H1 (cell line): ENCODE measurements around the gene SPPL2A. TPM values are rescaled to one million over a fixed set of nuclear protein-coding genes. Genes with fewer than 3 reads are reported as not detected.
"Not testable (repeated sequence)": the region's sequence is repeated elsewhere in the genome, so short reads cannot be mapped to it uniquely, and the experiment has no call there.

Source experiments
- CTCF ChIA-PET: fragments of 300-600 bp; sonication (Branson Sonifier 250); formaldehyde crosslinking; loops from one replicate; lab custom pipeline; 2021; ENCODE audit not compliant: partially characterized antibody; lab: Charles Lee
- POLR2A ChIA-PET: fragments of 300-600 bp; sonication (Branson Sonifier 250); formaldehyde crosslinking; loops from one replicate; lab custom pipeline; 2021; ENCODE audit warnings: inconsistent platforms; ENCODE audit not compliant: partially characterized antibody; lab: Charles Lee
- DNase-seq, 2 experiments: peaks; one replicate each; pipeline versions ENCODE4 v3.0.0 to v3.0.0-alpha.2; 2010 to 2022; ENCODE audit warnings: low spot score in 2 of 2, low read depth in 1 of 2, mixed read lengths in 1 of 2
- FAIRE-seq: peaks from 2 replicates; lab custom pipeline; 2011; peaks lifted over from hg19 to GRCh38; lab: Jason Lieb, UNC
- H2AFZ ChIP-seq: 2 replicates; pipeline ENCODE4 v1.8.1; 2012; ENCODE audit warnings: low read length, inconsistent platforms
- H2AK5ac ChIP-seq: 2 replicates; pipeline ENCODE4 v1.6.1; 2013; ENCODE audit warnings: low read depth, low read length
- H2BK120ac ChIP-seq: replicated peaks from 2 replicates; pipeline ENCODE3; 2013; ENCODE audit warnings: low read depth, low read length, inconsistent platforms
- H2BK12ac ChIP-seq: 2 replicates; pipeline ENCODE4 v1.6.1; 2013; ENCODE audit warnings: low read depth, low read length
- H2BK15ac ChIP-seq: 2 replicates; pipeline ENCODE4 v1.6.1; 2013; ENCODE audit warnings: low read length
- H2BK20ac ChIP-seq: 2 replicates; pipeline ENCODE4 v1.6.1; 2013; ENCODE audit warnings: low read length
- H2BK5ac ChIP-seq: 2 replicates; pipeline ENCODE4 v1.6.1; 2013; ENCODE audit warnings: low read depth, low read length
- H3K14ac ChIP-seq: 2 replicates; pipeline ENCODE4 v1.6.1; 2013; ENCODE audit warnings: inconsistent platforms; ENCODE audit not compliant: insufficient read length
- H3K18ac ChIP-seq: 2 replicates; pipeline ENCODE4 v1.6.1; 2013; ENCODE audit warnings: low read length; ENCODE audit errors: extremely low read depth
- H3K23ac ChIP-seq: 2 replicates; pipeline ENCODE4 v1.6.1; 2013; ENCODE audit warnings: inconsistent platforms; ENCODE audit not compliant: insufficient read length
- H3K23me2 ChIP-seq: 2 replicates; pipeline ENCODE4 v1.6.1; 2013; ENCODE audit warnings: low read depth, low read length
- H3K27ac ChIP-seq: 2 replicates; pipeline ENCODE4 v1.6.1; 2011; ENCODE audit warnings: low read depth, low read length, inconsistent platforms
- H3K27me3 ChIP-seq, 4 experiments: replicated peaks in 1 of 4; 1 replicate in 1 of 4; 2 replicates in 3 of 4; pipeline versions ENCODE4 v1.6.1 to v1.8.1; 2011 to 2013; ENCODE audit warnings: low read length in 3 of 4, mild to moderate bottlenecking in 3 of 4, inconsistent platforms in 2 of 4, mixed read lengths in 2 of 4, moderate library complexity in 1 of 4; ENCODE audit not compliant: control insufficient read depth in 3 of 4, insufficient read depth in 3 of 4; ENCODE audit errors: extremely low read depth in 1 of 4
- H3K36me3 ChIP-seq, 4 experiments: 2 replicates each; pipeline versions ENCODE4 v1.6.1 to v1.8.1; 2011 to 2013; ENCODE audit warnings: mild to moderate bottlenecking in 4 of 4, low read length in 3 of 4, moderate library complexity in 2 of 4, control low read depth in 1 of 4, inconsistent platforms in 1 of 4; ENCODE audit not compliant: insufficient read depth in 4 of 4, control insufficient read depth in 2 of 4
- H3K4ac ChIP-seq: replicated peaks from 2 replicates; pipeline ENCODE3; 2013; ENCODE audit warnings: low read length, low read depth, mixed read lengths, inconsistent platforms; ENCODE audit not compliant: insufficient read length
- H3K4me1 ChIP-seq, 4 experiments: replicated peaks in 1 of 4; 1 replicate in 1 of 4; 2 replicates in 3 of 4; pipeline versions ENCODE4 v1.6.1 to v1.8.1; 2011 to 2013; ENCODE audit warnings: low read length in 3 of 4, inconsistent platforms in 2 of 4, mixed read lengths in 1 of 4; ENCODE audit not compliant: insufficient read depth in 4 of 4, control insufficient read depth in 3 of 4
- H3K4me2 ChIP-seq, 2 experiments: 2 replicates each; pipeline versions ENCODE4 v1.6.1 to v1.8.1; 2011 to 2013; ENCODE audit warnings: low read depth in 2 of 2, low read length in 2 of 2, control low read depth in 1 of 2, inconsistent platforms in 1 of 2, mild to moderate bottlenecking in 1 of 2; ENCODE audit not compliant: insufficient read depth in 1 of 2
- H3K4me3 ChIP-seq, 4 experiments: fragments of 200-600, 300-600 bp in 1 of 4; sonication (generic), shearing (Covaris generic), sonication (Bioruptor Twin) in 1 of 4; 2 replicates each; pipeline versions ENCODE4 v1.5.1 to v1.8.1; 2011 to 2016; ENCODE audit warnings: low read length in 4 of 4, low read depth in 3 of 4, control low read depth in 2 of 4, inconsistent platforms in 2 of 4, mild to moderate bottlenecking in 2 of 4, mixed read lengths in 1 of 4, moderate library complexity in 1 of 4; ENCODE audit not compliant: insufficient read depth in 2 of 4; ENCODE audit errors: extremely low read depth in 1 of 4
- H3K56ac ChIP-seq: replicated peaks from 2 replicates; pipeline ENCODE3; 2013; ENCODE audit warnings: low read depth, mild to moderate bottlenecking, mixed read lengths, low read length, inconsistent platforms; ENCODE audit not compliant: insufficient read length
- H3K79me1 ChIP-seq: 2 replicates; pipeline ENCODE4 v1.6.1; 2013; ENCODE audit warnings: low read depth, low read length, control low read depth
- H3K79me2 ChIP-seq, 2 experiments: 2 replicates each; pipeline versions ENCODE4 v1.6.1 to v1.8.1; 2012 to 2013; ENCODE audit warnings: low read length in 2 of 2, mild to moderate bottlenecking in 2 of 2, inconsistent platforms in 1 of 2; ENCODE audit not compliant: insufficient read depth in 2 of 2, control insufficient read depth in 1 of 2
- H3K9ac ChIP-seq, 4 experiments: replicated peaks in 1 of 4; 1 replicate in 1 of 4; 2 replicates in 3 of 4; pipeline versions ENCODE4 v1.6.1 to v1.8.1; 2011 to 2013; ENCODE audit warnings: low read depth in 3 of 4, low read length in 3 of 4, control low read depth in 2 of 4, mild to moderate bottlenecking in 2 of 4, moderate library complexity in 2 of 4, inconsistent platforms in 1 of 4; ENCODE audit errors: extremely low read depth in 1 of 4
- H3K9me3 ChIP-seq, 2 experiments: 2 replicates each; pipeline versions ENCODE4 v1.6.1 to v1.8.1; 2012 to 2013; ENCODE audit warnings: mild to moderate bottlenecking in 2 of 2, moderate library complexity in 2 of 2, control low read depth in 1 of 2, inconsistent platforms in 1 of 2, low read depth in 1 of 2, low read length in 1 of 2, mixed read lengths in 1 of 2; ENCODE audit not compliant: insufficient read depth in 2 of 2
- H4K20me1 ChIP-seq, 2 experiments: replicated peaks in 1 of 2; 2 replicates each; pipeline versions ENCODE3 to v1.8.1; 2011 to 2013; ENCODE audit warnings: inconsistent platforms in 2 of 2, low read length in 2 of 2, mild to moderate bottlenecking in 1 of 2; ENCODE audit not compliant: insufficient read depth in 2 of 2, control insufficient read depth in 1 of 2
- H4K5ac ChIP-seq: 2 replicates; pipeline ENCODE4 v1.6.1; 2013; ENCODE audit warnings: low read length, low read depth, mixed read lengths, inconsistent platforms; ENCODE audit not compliant: insufficient read length
- H4K8ac ChIP-seq: 2 replicates; pipeline ENCODE4 v1.8.0; 2013; ENCODE audit warnings: mild to moderate bottlenecking, moderate library complexity, low read length, inconsistent platforms; ENCODE audit not compliant: insufficient read depth; ENCODE audit errors: extremely low read depth
- H4K91ac ChIP-seq: replicated peaks from 2 replicates; pipeline ENCODE3; 2013; ENCODE audit warnings: low read length, mixed read lengths, inconsistent platforms; ENCODE audit not compliant: insufficient read length
- WGBS, 2 experiments: shearing (Covaris generic) in 1 of 2; methylation state at CpG; one replicate each; pipeline versions ENCODE4 v1.1.6 to v1.1.7; 2013 to 2015; ENCODE audit warnings: low lambda C conversion rate in 2 of 2, mixed read lengths in 2 of 2, inconsistent platforms in 1 of 2, low coverage in 1 of 2, missing lambda C conversion rate in 1 of 2; ENCODE audit not compliant: insufficient replicate concordance in 2 of 2, insufficient coverage in 1 of 2, insufficient read length in 1 of 2; ENCODE audit errors: extremely low coverage in 1 of 2, missing lambda C conversion rate in 1 of 2; 5-methylcytosine and 5-hydroxymethylcytosine counted together
- polyA plus RNA-seq, 7 experiments: library from polyadenylated mRNA; depleted of rRNA in 3 of 7; stranded (reverse) in 5 of 7; unstranded in 2 of 7; fragments of >200 nt in 5 of 7; fragments of 200-250 nt in 2 of 7; gene quantifications; 1 replicate in 5 of 7; 2 replicates in 1 of 7; 4 replicates in 1 of 7; pipeline versions ENCODE4 v1.2.1 to v1.2.3, GENCODE V29; 2011 to 2013; ENCODE audit warnings: missing spikeins in 2 of 7, mixed read lengths in 2 of 7
- total RNA-seq: library from RNA; stranded (reverse); fragmentation: NEBNext Ultra II Directional; extraction: Animal tissue kit (Norgen Biotek cat#: 25700); gene quantifications from 2 replicates; pipeline ENCODE4 v1.2.1, GENCODE V29; 2021

SPPL2A gene
- total and polyA plus RNA-seq, 2 of the 8 experiments (the other 6 are each of a cell fraction or from before 2014, with no cell fraction given) = 15.6 to 52.9 TPM

- H3K4me1 ChIP-seq, H4K5ac ChIP-seq, H4K20me1 ChIP-seq, H3K9ac ChIP-seq, H3K79me2 ChIP-seq, H3K79me1 ChIP-seq, H3K36me3 ChIP-seq, H3K23ac ChIP-seq, H4K8ac ChIP-seq, H3K14ac ChIP-seq, H3K4me3 ChIP-seq, H3K56ac ChIP-seq, H4K91ac ChIP-seq, H2BK120ac ChIP-seq, H3K9me3 ChIP-seq, H2BK5ac ChIP-seq, H3K23me2 ChIP-seq, H3K18ac ChIP-seq, DNase-seq, H2BK15ac ChIP-seq, POLR2A ChIA-PET, H3K4me2 ChIP-seq, H2AK5ac ChIP-seq, H3K27ac ChIP-seq, H2BK12ac ChIP-seq, H3K27me3 ChIP-seq, FAIRE-seq, H2BK20ac ChIP-seq, H3K4ac ChIP-seq, H2AFZ ChIP-seq: not testable (repeated sequence)
- WGBS, 2 experiments = 96% methylated on average over 15 of the region's 15 CpGs; no CpG with 5 or more reads in 1 of the 2 experiments
- CTCF ChIA-PET = interaction anchor here (1.0 to 1.3 kb wide), 2 partner anchors 12 to 21 kb away, joined by 3 to 7 read pairs; no protein-coding TSS in a partner anchor
These were observed 46.6 kb upstream of the SPPL2A start for GRCh38 chr15:50812181-50812506.

DNA sequence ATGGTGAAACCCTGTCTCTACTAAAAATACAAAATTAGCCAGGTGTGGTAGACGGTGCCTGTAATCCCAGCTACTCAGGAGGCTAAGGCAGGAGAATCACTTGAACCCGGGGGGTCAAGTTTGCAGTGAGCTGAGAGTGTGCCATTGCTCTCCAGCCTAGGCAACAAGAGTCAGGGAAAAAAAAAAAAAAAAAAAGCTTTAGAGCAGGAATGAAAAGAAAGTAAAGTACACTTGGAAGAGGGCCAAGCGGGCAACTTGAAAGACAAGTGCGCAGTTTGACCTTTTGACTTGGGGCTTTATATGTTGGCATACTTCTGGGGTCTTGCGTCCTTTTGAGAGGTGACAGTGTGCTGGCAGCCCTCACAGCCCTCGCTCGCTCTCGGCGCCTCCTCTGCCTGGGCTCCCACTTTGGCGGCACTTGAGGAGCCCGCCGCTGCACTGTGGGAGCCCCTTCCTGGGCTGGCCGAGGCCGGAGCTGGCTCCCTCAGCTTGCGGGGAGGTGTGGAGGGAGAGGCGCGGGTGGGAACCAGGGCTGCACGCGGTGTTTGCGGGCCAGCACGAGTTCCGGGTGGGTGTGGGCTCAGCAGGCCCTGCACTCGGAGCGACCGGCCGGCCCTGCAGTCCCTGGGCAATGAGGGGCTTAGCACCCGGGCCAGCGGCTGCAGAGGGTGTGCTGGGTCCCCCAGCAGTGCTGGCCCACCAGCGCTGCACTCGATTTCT lies 46.1 kb upstream of the SPPL2A start:
- H2BK15ac ChIP-seq, H3K18ac ChIP-seq, H3K14ac ChIP-seq, H4K8ac ChIP-seq, H3K79me1 ChIP-seq, H3K27ac ChIP-seq, H3K36me3 ChIP-seq, H3K79me2 ChIP-seq, FAIRE-seq, H3K4me2 ChIP-seq, H2BK120ac ChIP-seq, H2AK5ac ChIP-seq, H4K5ac ChIP-seq, DNase-seq, H3K9me3 ChIP-seq, H2BK12ac ChIP-seq, H3K23me2 ChIP-seq, H3K4me1 ChIP-seq, H3K9ac ChIP-seq, H3K4ac ChIP-seq, H3K27me3 ChIP-seq, H4K20me1 ChIP-seq, H3K23ac ChIP-seq, H3K4me3 ChIP-seq, H2AFZ ChIP-seq, H2BK20ac ChIP-seq, H4K91ac ChIP-seq, H3K56ac ChIP-seq, H2BK5ac ChIP-seq: not testable (repeated sequence)
- ChIA-PET POLR2A (interaction anchor here (0.6 kb wide), 1 partner anchor 117 kb away, joined by 3 read pairs; no protein-coding TSS in a partner anchor), CTCF (interaction anchor here (0.9 to 1.3 kb wide), 3 partner anchors 12 to 21 kb away, joined by 3 to 7 read pairs (median 3); no protein-coding TSS in a partner anchor)
- WGBS, 2 experiments = 95% methylated on average over 26 of the region's 30 CpGs; no CpG with 5 or more reads in 1 of the 2 experiments
